ENCODE measurements around the gene ARPC1B. TPM values are rescaled to one million over a fixed set of nuclear protein-coding genes. Genes with fewer than 3 reads are reported as not detected.
A peak's percentile ranks its signal among the peaks of the same experiment; 100 is the strongest.
"Not testable (repeated sequence)": the region's sequence is repeated elsewhere in the genome, so short reads cannot be mapped to it uniquely, and the experiment has no call there.

ARPC1B gene
- total RNA-seq (2014; rRNA removed; shearing (Covaris generic)), result 236 and 247 TPM in 2 replicates
- polyA plus RNA-seq (2014; cell fraction: nucleus; rRNA removed), result 441 and 460 TPM in 2 replicates

- DNase-seq (ENCODE audit: extremely low read depth, low read depth), result peak; percentile 70
Measured at GRCh38 chr7:99374111-99375064, at the start of gene ARPC1B. Gene ARPC1B (plus strand): TSS chr7:99374730. CDS start chr7:99385715, 10,985 bp downstream.

DNA sequence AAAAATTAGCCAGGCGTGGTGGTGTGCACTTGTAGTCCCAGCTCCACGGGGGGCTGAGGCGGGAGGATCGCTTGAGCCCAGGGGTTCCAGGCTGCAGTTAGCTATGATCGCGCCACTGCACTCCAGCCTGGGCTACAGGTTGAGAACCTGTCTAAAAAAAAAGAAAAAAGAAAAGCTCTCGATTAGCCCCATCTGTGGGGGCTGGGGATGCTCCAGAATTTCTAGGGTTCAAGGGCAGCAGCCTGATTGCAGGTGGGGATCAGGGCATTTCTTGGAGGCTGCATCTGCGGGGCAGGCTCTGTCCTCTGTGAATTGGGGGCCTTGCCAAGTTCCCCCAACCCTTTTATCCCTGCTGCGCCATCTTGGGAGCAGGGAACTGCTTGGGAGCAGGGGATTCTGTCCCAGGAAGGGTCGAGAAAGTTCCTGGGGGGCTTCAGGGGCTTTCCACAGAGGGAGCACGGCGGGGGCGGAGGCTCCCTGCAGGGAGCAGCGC lies 49.5 kb upstream of the ARPC1B start:
- DNase-seq (ENCODE audit: extremely low read depth, low read depth), result no peak

DNA sequence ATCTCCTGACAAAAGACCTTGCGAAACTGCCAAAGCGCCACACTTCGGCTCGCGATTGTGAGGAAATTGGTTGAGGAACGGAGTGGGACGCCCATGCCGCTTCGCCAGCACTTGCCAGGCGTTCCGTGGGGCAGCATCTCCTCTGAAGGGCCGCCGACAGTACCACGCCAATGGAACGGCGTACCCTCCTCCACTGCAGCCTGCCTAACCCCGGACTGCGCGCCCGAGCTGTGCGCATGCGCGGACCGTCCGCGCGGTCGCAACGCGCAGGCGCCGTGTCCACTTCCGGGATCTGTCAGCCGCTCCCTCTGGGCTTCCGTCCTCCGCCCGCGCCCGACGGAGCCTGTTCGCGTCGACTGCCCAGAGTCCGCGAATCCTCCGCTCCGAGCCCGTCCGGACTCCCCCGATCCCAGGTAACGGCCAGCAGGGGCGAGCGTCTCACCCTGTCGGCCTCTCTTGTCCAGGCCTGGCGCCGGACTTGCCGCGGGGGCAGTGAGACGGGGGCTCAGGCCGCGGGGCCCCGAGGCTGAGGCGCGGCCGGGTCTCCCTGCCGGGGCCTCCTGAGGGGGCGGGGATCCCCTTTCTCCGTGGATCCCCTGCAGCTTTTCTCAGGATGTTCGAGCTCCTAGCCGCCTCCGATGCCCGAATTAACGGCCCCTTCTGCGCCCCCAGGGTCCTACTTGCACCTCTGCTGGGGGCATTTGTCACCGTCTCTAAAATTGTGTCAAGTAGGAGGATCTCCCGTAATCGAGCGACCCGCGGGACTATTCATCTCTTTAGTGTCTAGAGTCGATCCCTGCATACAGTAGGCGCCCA lies 48.7 kb upstream of the ARPC1B start, which contains the start of gene ARPC1A:
TSS of gene ARPC1A (plus strand) at position 307 of the 816 bp plus-strand sequence. CDS start 7,456 bp downstream, outside the sequence.
- DNase-seq (ENCODE audit: extremely low read depth, low read depth), result peak; percentile 90

- DNase-seq (ENCODE audit: extremely low read depth, low read depth), result no peak
Measured at GRCh38 chr7:99326408-99326782, 48.1 kb upstream of the ARPC1B start.

DNA sequence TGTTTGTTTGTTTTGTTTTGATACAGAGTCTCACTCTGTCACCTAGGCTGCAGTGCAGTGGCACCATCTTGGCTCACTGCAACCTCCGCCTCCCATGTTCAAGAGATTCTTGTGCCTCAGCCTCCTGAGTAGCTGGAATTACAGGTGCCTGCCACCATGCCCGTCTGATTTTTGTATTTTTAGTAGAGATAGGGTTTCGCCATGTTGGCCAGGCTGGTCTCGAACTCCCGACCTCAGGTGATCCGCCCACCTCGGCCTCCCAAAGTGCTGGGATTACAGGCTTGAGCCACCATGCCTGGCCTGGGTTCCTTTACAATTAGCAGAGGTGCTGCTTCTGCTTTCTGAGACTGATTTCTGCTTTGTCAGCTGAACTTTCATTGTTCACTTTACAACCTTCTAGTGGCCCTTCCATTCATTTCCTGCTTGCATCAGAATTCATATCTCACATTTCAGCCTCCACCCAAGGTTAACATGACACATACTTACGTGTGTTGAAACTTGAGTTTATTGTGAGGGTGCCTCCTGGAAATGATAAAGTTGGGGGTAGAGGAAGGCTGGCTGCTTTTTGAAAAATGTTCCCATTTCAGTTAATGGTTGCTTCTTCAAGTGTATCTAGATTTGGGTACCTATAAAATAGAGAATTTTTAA lies 44.1 kb upstream of the ARPC1B start:
- peak; percentile 90 for DNase-seq (ENCODE audit: extremely low read depth, low read depth)

DNA sequence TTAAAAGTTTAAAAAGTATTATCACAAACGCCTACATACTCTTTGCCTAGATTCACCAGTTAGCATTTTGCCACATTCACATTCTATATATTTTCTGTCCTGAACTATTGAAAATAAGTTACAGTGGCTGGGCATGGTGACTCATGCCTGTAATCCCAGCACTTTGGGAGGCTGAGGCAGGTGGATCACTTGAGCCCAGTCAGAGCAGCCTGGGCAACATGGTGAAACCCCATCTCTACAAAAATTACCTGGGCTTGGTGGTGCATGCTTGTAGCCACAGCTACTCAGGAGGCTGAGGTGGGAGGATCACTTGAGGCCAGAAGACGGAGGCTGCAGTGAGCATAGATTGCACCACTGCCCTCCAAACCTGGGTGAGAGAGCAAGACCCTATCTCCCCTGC lies 43.5 kb upstream of the ARPC1B start:
- no peak for DNase-seq (ENCODE audit: extremely low read depth, low read depth)

GRCh38 chr7:99339595-99339994 lies 34.9 kb upstream of the ARPC1B start:
- DNase-seq (ENCODE audit: extremely low read depth, low read depth), result no peak

GRCh38 chr7:99340659-99341058 lies 33.9 kb upstream of the ARPC1B start:
- no peak for DNase-seq (ENCODE audit: extremely low read depth, low read depth)

DNA sequence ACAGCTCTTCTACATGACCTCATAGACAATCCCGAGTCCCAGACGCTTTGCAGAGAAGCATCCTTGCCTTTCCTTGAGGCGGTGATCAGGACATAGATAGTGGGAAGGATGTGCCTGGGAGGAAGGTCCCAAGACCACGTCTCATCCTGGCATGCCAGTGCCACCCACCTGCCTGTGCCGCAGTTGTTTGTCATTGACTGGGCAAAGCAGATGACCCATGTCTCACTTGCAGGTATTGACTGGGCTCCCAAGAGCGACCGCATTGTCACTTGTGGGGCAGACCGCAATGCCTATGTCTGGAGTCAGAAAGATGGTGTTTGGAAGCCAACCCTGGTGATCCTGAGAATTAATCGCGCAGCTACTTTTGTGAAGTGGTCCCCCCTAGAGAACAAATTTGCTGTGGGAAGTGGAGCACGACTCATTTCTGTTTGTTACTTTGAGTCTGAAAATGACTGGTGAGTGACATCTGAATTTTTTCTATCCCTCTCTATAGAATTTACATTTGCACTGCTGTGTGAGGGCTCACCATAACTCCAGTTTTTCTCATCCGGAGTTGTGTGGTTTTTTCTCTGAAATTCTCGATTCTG lies 30.4 kb upstream of the ARPC1B start:
- DNase-seq (ENCODE audit: extremely low read depth, low read depth), result no peak

- DNase-seq (ENCODE audit: extremely low read depth, low read depth), result not testable (repeated sequence)
Measured at GRCh38 chr7:99350641-99351040, 23.9 kb upstream of the ARPC1B start.

DNA sequence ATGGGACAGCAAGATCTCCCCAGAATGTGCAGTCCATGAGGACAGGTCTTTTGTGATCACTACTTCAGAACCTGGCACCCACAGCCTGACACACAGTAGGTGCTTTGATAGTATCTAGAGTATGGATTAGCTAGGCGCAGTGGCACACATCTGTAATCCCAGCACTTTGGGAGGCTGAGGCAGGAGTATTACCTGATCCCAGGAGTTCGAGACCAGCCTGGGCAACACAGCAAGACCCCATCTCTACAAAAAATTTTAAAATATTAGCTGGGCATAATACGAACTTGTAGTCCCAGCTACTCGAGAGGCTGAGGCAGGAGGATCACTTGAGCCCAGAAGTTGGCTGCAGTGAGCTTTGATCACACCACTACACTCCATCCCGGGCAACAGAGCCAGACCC lies 22.3 kb upstream of the ARPC1B start:
- no peak for DNase-seq (ENCODE audit: extremely low read depth, low read depth)

- no peak for DNase-seq (ENCODE audit: extremely low read depth, low read depth)
Measured at GRCh38 chr7:99355098-99355497, 19.4 kb upstream of the ARPC1B start.

DNA sequence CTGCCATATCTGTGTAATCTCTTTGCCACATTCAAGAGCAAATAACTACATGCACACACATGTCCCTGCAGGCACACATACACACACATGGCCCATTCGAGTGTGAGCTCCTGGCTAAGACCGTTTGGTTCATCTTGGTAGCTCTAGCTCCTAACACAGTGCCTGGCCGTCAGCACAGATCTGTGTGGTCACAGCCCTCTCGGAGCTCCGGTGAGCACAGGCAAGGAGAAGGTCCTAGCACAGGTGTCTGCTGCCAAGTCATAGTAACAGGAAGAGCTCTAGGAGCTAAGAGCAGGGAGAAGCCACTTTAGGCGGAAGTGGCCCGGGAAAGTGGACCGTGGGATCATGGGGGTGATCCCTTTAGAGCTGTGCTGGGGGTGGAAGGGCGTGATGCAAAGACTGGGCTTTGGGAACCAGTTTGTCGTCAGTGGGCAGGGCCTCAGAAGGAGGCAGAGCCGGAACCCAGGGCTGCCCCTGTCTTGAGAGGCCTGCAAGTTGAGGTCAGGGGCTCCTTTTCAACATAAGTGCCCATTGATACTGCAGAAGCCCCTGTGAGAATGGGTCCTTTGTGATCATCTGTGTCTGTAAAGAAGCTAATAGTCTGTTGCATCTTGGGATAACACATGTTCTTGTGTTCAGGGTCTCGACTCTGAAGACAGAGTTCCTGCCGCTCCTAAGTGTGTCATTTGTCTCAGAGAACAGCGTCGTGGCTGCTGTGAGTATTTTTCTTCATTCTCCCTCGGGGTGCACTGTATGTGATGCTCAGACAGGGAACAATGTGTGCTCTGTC lies 16.6 kb upstream of the ARPC1B start:
- DNase-seq (ENCODE audit: extremely low read depth, low read depth), result no peak

DNA sequence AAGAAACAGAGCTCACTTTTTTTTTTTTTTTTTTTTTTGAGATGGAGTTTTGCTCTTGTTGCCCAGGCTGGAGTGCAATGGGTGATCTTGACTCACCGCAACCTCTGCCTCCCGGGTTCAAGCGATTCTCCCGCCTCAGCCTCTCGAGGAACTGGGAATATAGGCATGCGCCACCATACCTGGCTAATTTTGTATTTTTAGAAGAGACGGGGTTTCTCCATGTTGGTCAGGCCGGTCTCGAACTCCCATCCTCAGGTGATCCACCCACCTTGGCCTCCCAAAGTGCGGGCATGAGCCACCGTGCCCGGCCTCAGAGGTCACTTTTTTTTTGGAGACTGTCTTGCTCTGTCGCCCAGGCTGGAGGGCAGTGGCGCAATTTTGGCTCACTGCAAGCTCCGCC lies 16.0 kb upstream of the ARPC1B start:
- DNase-seq (ENCODE audit: extremely low read depth, low read depth), result not testable (repeated sequence)

DNA sequence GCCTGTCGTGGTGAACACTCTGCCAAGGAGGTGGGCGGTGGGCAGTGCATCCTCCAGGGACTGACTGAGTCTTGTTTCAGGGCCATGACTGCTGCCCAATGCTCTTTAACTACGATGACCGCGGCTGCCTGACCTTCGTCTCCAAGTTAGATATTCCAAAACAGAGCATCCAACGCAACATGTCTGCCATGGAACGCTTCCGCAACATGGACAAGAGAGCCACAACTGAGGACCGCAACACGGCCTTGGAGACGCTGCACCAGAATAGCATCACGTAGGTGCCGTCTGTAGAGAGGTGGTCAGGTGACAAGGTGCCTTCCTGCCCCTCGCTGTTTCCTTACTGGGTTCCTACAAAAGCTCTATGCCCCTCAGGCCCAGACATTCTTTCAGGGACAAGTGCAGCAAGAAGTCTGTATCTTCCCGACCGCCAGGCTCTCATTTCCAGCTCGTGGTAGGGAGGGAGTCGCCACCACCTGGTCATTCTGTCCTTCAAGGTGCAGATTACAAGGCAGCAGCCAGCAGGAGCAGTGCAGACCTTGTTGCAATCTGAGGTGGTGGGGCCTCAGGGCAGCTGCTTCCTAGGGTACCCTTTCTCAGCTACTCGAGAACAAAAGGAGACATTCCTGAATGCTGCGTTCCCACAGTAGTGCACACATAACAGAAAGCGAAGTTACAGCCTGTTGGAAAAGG lies 14.9 kb upstream of the ARPC1B start:
- no peak for DNase-seq (ENCODE audit: extremely low read depth, low read depth)

DNA sequence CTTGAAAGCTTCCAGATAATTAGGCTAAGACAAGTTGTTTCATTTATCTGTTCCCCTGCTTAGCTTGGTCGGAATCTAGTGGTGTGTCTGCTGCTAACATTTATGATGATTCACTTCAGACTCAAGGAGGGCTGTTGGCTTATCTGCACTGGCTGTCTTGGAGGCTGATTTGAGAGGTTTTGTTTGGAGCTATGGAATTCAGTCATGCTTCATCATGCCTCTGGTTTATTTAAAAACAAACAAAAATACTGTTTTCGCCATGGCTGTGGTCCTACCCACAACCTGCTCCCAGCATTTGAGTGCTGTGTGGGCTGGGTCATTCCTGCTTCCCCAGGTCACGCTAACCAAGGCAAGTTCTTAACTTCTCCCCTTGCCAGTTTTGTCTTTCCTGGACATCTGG lies 11.7 kb upstream of the ARPC1B start:
- DNase-seq (ENCODE audit: extremely low read depth, low read depth), result no peak

GRCh38 chr7:99363286-99363685 lies 11.2 kb upstream of the ARPC1B start:
- DNase-seq (ENCODE audit: extremely low read depth, low read depth), result no peak

- DNase-seq (ENCODE audit: extremely low read depth, low read depth), result no peak
Measured at GRCh38 chr7:99365318-99366141, 9.0 kb upstream of the ARPC1B start.
